Measurements from ENCODE around the gene ZNF664. TPM values are rescaled to one million over a fixed set of nuclear protein-coding genes. Genes with fewer than 3 reads are reported as not detected.

The ZNF664 gene
- total RNA-seq, 1 donor from 2014 or later, result 67.6 TPM

DNA sequence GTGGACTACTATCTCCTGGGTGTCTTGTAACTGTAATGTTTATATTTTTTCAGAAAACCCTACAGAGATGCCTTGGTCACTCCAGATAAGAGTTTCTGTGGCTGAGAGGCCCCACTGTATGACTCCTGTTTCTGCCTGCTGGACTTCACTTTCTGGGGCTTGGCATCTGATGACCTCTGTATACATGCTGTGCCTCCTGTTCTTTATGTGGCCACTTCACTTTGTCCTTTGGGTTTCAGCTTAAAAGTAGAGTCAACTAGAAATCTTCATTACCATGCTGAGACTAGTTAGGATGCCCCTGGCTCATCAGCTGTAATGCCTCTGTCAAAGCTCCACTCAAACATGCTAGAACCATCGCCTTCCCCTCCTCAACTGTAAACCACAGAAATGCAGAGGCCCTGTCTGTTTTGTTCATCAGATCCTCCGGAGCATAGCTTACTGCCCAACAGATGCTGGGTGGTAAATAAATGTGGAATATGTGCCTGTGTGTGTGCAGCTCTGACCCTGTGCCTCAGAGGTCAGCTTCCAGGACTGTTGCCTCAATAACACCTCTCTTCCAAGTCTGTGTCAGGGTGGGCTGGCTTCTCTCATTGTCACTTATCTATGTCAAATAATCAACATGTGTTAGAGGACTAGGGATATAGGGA, 25.5 kb downstream of the ZNF664 start:
- no peaks in the 10 kb centered on the region for H3K9me3 ChIP-seq (ENCODE audit: insufficient read depth, low read depth, low read length)
- H3K79me2 ChIP-seq (ENCODE audit: insufficient read depth, low read length), result peaks cover 26% of the 10 kb centered on the region
- H3K4me1 Mint-ChIP-seq (ENCODE audit: low read depth, unreplicated experiment), result peaks cover 52% of the 10 kb centered on the region
- H3K27ac ChIP-seq (ENCODE audit: low read depth, low read length), result no peak overlapping the region
- DNase-seq (ENCODE audit: low read depth) (no peak), FAIRE-seq (no peak)
- no peaks in the 10 kb centered on the region for H3K27me3 Mint-ChIP-seq (ENCODE audit: low read depth, unreplicated experiment)
- no peaks in the 10 kb centered on the region for H3K27me3 ChIP-seq (ENCODE audit: insufficient read depth, low read length)
- peaks cover 5% of the 10 kb centered on the region for H3K36me3 ChIP-seq (ENCODE audit: insufficient read depth, low read length)
- peak overlapping the region; percentile 9 for H3K27ac Mint-ChIP-seq (ENCODE audit: unreplicated experiment)
- H3K4me3 Mint-ChIP-seq (ENCODE audit: unreplicated experiment), result peak overlapping the region; percentile 0
- no peak overlapping the region for H3K4me2 ChIP-seq (ENCODE audit: low read length)
- no peak overlapping the region for H3K4me3 ChIP-seq (ENCODE audit: insufficient read depth, low read depth, low read length)
- H3K9ac ChIP-seq (ENCODE audit: low read length), result no peak overlapping the region
- TF ChIP-seq, protein P1, sequence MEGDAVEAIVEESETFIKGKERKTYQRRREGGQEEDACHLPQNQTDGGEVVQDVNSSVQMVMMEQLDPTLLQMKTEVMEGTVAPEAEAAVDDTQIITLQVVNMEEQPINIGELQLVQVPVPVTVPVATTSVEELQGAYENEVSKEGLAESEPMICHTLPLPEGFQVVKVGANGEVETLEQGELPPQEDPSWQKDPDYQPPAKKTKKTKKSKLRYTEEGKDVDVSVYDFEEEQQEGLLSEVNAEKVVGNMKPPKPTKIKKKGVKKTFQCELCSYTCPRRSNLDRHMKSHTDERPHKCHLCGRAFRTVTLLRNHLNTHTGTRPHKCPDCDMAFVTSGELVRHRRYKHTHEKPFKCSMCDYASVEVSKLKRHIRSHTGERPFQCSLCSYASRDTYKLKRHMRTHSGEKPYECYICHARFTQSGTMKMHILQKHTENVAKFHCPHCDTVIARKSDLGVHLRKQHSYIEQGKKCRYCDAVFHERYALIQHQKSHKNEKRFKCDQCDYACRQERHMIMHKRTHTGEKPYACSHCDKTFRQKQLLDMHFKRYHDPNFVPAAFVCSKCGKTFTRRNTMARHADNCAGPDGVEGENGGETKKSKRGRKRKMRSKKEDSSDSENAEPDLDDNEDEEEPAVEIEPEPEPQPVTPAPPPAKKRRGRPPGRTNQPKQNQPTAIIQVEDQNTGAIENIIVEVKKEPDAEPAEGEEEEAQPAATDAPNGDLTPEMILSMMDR (IDR thresholded peaks at IDR 0.05; ENCODE audit: insufficient read depth, low read depth, low read length), result no peak
- TF ChIP-seq EZH2 (IDR thresholded peaks at IDR 0.05; ENCODE audit: insufficient read depth, low read length), result no peak
- peaks cover 8% of the 10 kb centered on the region for H3K36me3 Mint-ChIP-seq (ENCODE audit: low read depth, unreplicated experiment)
- H3K9me3 Mint-ChIP-seq (ENCODE audit: unreplicated experiment), result no peaks in the 10 kb centered on the region
- peaks cover 72% of the 10 kb centered on the region for H4K20me1 ChIP-seq (ENCODE audit: insufficient read depth, low read length)
- H2AFZ ChIP-seq (ENCODE audit: low read depth, low read length), result no peak overlapping the region
- peaks cover 22% of the 10 kb centered on the region for H3K4me1 ChIP-seq (ENCODE audit: insufficient read depth, low read length)

- Histone ChIP-seq H3K4me2 (ENCODE audit: low read length) (no peak overlapping the region), H3K4me3 (ENCODE audit: insufficient read depth, low read depth, low read length) (no peak overlapping the region), H3K4me1 (ENCODE audit: insufficient read depth, low read length) (peaks cover 22% of the 10 kb centered on the region), H3K9me3 (ENCODE audit: insufficient read depth, low read depth, low read length) (no peaks in the 10 kb centered on the region), H3K27me3 (ENCODE audit: insufficient read depth, low read length) (no peaks in the 10 kb centered on the region), H3K36me3 (ENCODE audit: insufficient read depth, low read length) (peaks cover 5% of the 10 kb centered on the region), H3K79me2 (ENCODE audit: insufficient read depth, low read length) (peaks cover 24% of the 10 kb centered on the region), H2AFZ (ENCODE audit: low read depth, low read length) (no peak overlapping the region), H4K20me1 (ENCODE audit: insufficient read depth, low read length) (peaks cover 72% of the 10 kb centered on the region), H3K9ac (ENCODE audit: low read length) (no peak overlapping the region), H3K27ac (ENCODE audit: low read depth, low read length) (no peak overlapping the region)
- Mint-ChIP-seq H3K36me3 (ENCODE audit: low read depth, unreplicated experiment) (peaks cover 8% of the 10 kb centered on the region), H3K9me3 (ENCODE audit: unreplicated experiment) (no peaks in the 10 kb centered on the region), H3K27ac (ENCODE audit: unreplicated experiment) (peak overlapping the region; percentile 55), H3K4me3 (ENCODE audit: unreplicated experiment) (no peak overlapping the region), H3K27me3 (ENCODE audit: low read depth, unreplicated experiment) (no peaks in the 10 kb centered on the region), H3K4me1 (ENCODE audit: low read depth, unreplicated experiment) (peaks cover 52% of the 10 kb centered on the region)
- no peak for TF ChIP-seq EZH2 (IDR thresholded peaks at IDR 0.05; ENCODE audit: insufficient read depth, low read length)
- TF ChIP-seq, protein P1 (IDR thresholded peaks at IDR 0.05; ENCODE audit: insufficient read depth, low read depth, low read length), result no peak
- DNase-seq (ENCODE audit: low read depth) (peak; percentile 26), FAIRE-seq (no peak)
These were observed 26.0 kb downstream of the ZNF664 start for GRCh38 chr12:123998991-123999359.

DNA sequence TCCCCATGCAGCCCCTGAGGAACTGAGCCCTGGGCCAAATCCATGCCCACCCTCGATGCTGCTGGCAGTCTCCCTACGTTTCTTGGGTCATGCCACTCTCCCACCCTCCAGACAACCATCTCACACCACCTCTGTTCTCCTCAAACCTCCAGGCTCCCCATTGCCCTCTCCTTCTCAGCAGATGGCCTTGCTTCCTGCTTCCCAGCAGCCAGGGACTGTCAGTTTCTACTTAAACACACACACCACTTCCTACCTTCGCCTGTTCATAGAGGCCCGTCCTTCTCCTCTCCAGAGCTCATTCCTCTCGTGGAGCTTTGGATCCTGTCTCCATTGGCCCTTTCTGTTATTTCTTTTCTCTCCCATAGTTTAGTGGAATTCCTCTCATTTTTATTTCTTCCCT, 27.1 kb downstream of the ZNF664 start:
- no peak overlapping the region for H3K27ac ChIP-seq (ENCODE audit: low read depth, low read length)
- Mint-ChIP-seq H3K9me3 (ENCODE audit: unreplicated experiment) (no peaks in the 10 kb centered on the region), H3K4me3 (ENCODE audit: unreplicated experiment) (no peak overlapping the region), H3K27ac (ENCODE audit: unreplicated experiment) (no peak overlapping the region), H3K36me3 (ENCODE audit: low read depth, unreplicated experiment) (peaks cover 5% of the 10 kb centered on the region), H3K27me3 (ENCODE audit: low read depth, unreplicated experiment) (no peaks in the 10 kb centered on the region), H3K4me1 (ENCODE audit: low read depth, unreplicated experiment) (peaks cover 45% of the 10 kb centered on the region)
- no peaks in the 10 kb centered on the region for H3K9me3 ChIP-seq (ENCODE audit: insufficient read depth, low read depth, low read length)
- FAIRE-seq (no peak), DNase-seq (ENCODE audit: low read depth) (no peak)
- H3K36me3 ChIP-seq (ENCODE audit: insufficient read depth, low read length), result peaks cover 5% of the 10 kb centered on the region
- H3K9ac ChIP-seq (ENCODE audit: low read length), result no peak overlapping the region
- peaks cover 15% of the 10 kb centered on the region for H3K4me1 ChIP-seq (ENCODE audit: insufficient read depth, low read length)
- H3K79me2 ChIP-seq (ENCODE audit: insufficient read depth, low read length), result peaks cover 24% of the 10 kb centered on the region
- H2AFZ ChIP-seq (ENCODE audit: low read depth, low read length), result no peak overlapping the region
- H3K4me3 ChIP-seq (ENCODE audit: insufficient read depth, low read depth, low read length), result no peak overlapping the region
- no peak overlapping the region for H3K4me2 ChIP-seq (ENCODE audit: low read length)
- TF ChIP-seq, protein P1 (IDR thresholded peaks at IDR 0.05; ENCODE audit: insufficient read depth, low read depth, low read length), result no peak
- TF ChIP-seq EZH2 (IDR thresholded peaks at IDR 0.05; ENCODE audit: insufficient read depth, low read length), result no peak
- H4K20me1 ChIP-seq (ENCODE audit: insufficient read depth, low read length), result peaks cover 67% of the 10 kb centered on the region
- H3K27me3 ChIP-seq (ENCODE audit: insufficient read depth, low read length), result no peaks in the 10 kb centered on the region

All from astrocyte (in vitro differentiated cells and primary cell).